ENCODE data around the gene MAMDC2.

MAMDC2 gene

GRCh38 chr9:70066418-70066817 lies 22.8 kb downstream of the MAMDC2 start:
- no peaks in the 10 kb centered on the region for H3K27me3 ChIP-seq (ENCODE audit: insufficient read depth, low read length)
- 95% methylated on average over 4 of the region's 4 CpGs for WGBS
- H3K36me3 ChIP-seq (ENCODE audit: insufficient read depth, low read length): no peaks in the 10 kb centered on the region
- H3K9me3 ChIP-seq (ENCODE audit: insufficient read depth, low read depth, low read length): no peaks in the 10 kb centered on the region
- H3K27ac ChIP-seq (ENCODE audit: low read depth, low read length): no peak overlapping the region
- H3K4me1 ChIP-seq (ENCODE audit: insufficient read depth, low read length): peaks cover under 1% of the 10 kb centered on the region; the same call in 1 of the 2 replicates
- no peak overlapping the region for H3K4me3 ChIP-seq (ENCODE audit: low read length)
- no peak overlapping the region for H3K9ac ChIP-seq (ENCODE audit: low read depth, low read length)

DNA sequence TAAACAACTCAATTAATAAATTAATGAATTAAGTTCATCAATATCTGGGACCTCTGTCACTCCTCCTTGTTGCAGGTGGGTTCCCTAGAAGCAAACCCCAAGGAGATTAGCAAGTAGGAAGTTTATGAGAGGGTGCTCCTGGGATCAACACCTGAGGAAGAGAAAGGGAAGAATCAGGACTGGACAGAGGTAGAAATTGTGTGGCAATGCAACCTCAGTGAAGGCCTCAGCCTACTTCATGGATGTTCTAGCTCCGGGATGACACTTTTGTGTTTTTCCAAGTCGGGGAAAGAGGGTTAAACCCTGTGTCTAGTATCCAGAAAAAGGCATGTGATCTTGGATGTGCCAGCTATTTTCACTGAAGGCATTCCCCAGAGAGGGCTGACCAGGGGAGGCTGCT lies 23.2 kb downstream of the MAMDC2 start:
- 97% methylated on average over 2 of the region's 2 CpGs for WGBS
- no peak overlapping the region for H3K4me3 ChIP-seq (ENCODE audit: low read length)
- no peaks in the 10 kb centered on the region for H3K4me1 ChIP-seq (ENCODE audit: insufficient read depth, low read length)
- H3K9ac ChIP-seq (ENCODE audit: low read depth, low read length): no peak overlapping the region
- no peaks in the 10 kb centered on the region for H3K9me3 ChIP-seq (ENCODE audit: insufficient read depth, low read depth, low read length)
- H3K36me3 ChIP-seq (ENCODE audit: insufficient read depth, low read length): no peaks in the 10 kb centered on the region
- H3K27me3 ChIP-seq (ENCODE audit: insufficient read depth, low read length): no peaks in the 10 kb centered on the region
- H3K27ac ChIP-seq (ENCODE audit: low read depth, low read length): no peak overlapping the region

- H3K36me3 ChIP-seq (ENCODE audit: insufficient read depth, low read length): no peaks in the 10 kb centered on the region
- no peaks in the 10 kb centered on the region for H3K4me1 ChIP-seq (ENCODE audit: insufficient read depth, low read length)
- H3K9ac ChIP-seq (ENCODE audit: low read depth, low read length): no peak overlapping the region
- H3K27ac ChIP-seq (ENCODE audit: low read depth, low read length): no peak overlapping the region
- WGBS: 79% methylated on average over 3 of the region's 3 CpGs
- H3K4me3 ChIP-seq (ENCODE audit: low read length): no peak overlapping the region
- no peaks in the 10 kb centered on the region for H3K27me3 ChIP-seq (ENCODE audit: insufficient read depth, low read length)
- no peaks in the 10 kb centered on the region for H3K9me3 ChIP-seq (ENCODE audit: insufficient read depth, low read depth, low read length)
Observed at GRCh38 chr9:70069704-70070103, 26.1 kb downstream of the MAMDC2 start.

DNA sequence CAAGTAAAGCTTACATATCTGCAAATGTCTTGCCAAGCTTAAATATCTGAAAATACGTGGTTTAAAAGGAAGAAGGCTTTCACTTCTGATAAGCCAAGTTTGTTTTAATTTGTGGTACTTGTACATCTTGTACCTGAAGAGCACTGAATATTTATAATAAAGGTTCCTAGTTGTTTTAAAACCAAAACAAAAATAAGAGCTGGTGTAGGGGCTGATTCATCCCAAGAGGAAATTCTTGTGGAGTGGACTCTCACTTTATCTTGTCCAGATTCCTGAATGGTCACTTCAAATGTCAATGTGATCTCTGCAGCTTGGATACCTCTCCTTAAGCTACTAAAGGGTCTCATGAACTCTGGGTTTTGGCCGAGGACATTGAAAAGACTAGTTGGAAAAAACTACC lies 29.5 kb downstream of the MAMDC2 start:
- no peak overlapping the region for H3K4me3 ChIP-seq (ENCODE audit: low read length)
- no peaks in the 10 kb centered on the region for H3K36me3 ChIP-seq (ENCODE audit: insufficient read depth, low read length)
- WGBS: 91% methylated on average over 2 of the region's 2 CpGs
- H3K9me3 ChIP-seq (ENCODE audit: insufficient read depth, low read depth, low read length): no peaks in the 10 kb centered on the region
- H3K9ac ChIP-seq (ENCODE audit: low read depth, low read length): no peak overlapping the region
- H3K4me1 ChIP-seq (ENCODE audit: insufficient read depth, low read length): no peaks in the 10 kb centered on the region
- no peaks in the 10 kb centered on the region for H3K27me3 ChIP-seq (ENCODE audit: insufficient read depth, low read length)
- no peak overlapping the region for H3K27ac ChIP-seq (ENCODE audit: low read depth, low read length)

DNA sequence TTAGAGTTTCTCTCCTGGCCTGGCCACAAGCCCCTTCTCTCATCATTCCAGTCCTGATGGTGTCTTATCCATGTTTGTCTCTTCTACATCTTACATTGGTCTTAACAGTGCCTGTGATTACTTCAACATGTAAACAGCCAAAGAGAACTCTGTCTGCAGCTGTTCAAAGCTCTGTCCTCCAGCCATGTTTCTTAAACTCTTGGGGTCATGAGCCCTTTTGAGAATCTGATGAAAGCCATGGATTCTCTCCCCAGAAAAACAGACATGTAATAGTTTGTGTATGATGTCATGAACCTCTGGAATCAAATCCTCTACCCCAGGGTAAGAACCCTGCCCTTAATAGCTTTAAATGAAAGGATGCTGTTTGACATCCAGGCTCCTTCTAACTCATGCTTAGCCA lies 30.1 kb downstream of the MAMDC2 start:
- Histone ChIP-seq H3K4me3 (ENCODE audit: low read length) (no peak overlapping the region), H3K4me1 (ENCODE audit: insufficient read depth, low read length) (no peaks in the 10 kb centered on the region), H3K27me3 (ENCODE audit: insufficient read depth, low read length) (no peaks in the 10 kb centered on the region), H3K36me3 (ENCODE audit: insufficient read depth, low read length) (no peaks in the 10 kb centered on the region), H3K9me3 (ENCODE audit: insufficient read depth, low read depth, low read length) (no peaks in the 10 kb centered on the region), H3K27ac (ENCODE audit: low read depth, low read length) (no peak overlapping the region), H3K9ac (ENCODE audit: low read depth, low read length) (no peak overlapping the region; the same call in 1 of the 2 replicates)

DNA sequence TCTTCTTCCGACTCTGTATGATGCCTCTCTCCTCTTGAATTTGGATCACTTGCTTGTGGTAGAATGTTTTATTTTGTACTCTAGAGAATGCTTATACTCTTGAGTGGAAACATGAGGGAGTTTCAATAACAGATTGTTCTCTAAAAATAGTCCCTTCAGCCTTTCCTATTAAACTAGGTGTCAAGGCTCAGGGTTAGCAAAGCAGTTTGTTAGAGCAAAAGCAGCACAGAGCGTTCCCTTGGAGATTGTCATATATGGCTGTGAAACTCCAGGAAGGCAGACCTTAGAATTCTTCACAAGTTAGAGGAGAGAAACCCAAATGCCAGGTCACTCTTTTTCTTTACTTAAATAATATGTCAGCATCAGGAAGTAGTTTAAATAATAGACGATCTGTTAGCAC lies 33.0 kb downstream of the MAMDC2 start:
- no peaks in the 10 kb centered on the region for H3K9me3 ChIP-seq (ENCODE audit: insufficient read depth, low read depth, low read length)
- H3K4me3 ChIP-seq (ENCODE audit: low read length): no peak overlapping the region
- no peaks in the 10 kb centered on the region for H3K36me3 ChIP-seq (ENCODE audit: insufficient read depth, low read length)
- H3K27me3 ChIP-seq (ENCODE audit: insufficient read depth, low read length): no peaks in the 10 kb centered on the region
- H3K4me1 ChIP-seq (ENCODE audit: insufficient read depth, low read length): peaks cover 11% of the 10 kb centered on the region
- WGBS: 89% methylated on average over 3 of the region's 3 CpGs
- H3K9ac ChIP-seq (ENCODE audit: low read depth, low read length): no peak overlapping the region
- no peak overlapping the region for H3K27ac ChIP-seq (ENCODE audit: low read depth, low read length)

DNA sequence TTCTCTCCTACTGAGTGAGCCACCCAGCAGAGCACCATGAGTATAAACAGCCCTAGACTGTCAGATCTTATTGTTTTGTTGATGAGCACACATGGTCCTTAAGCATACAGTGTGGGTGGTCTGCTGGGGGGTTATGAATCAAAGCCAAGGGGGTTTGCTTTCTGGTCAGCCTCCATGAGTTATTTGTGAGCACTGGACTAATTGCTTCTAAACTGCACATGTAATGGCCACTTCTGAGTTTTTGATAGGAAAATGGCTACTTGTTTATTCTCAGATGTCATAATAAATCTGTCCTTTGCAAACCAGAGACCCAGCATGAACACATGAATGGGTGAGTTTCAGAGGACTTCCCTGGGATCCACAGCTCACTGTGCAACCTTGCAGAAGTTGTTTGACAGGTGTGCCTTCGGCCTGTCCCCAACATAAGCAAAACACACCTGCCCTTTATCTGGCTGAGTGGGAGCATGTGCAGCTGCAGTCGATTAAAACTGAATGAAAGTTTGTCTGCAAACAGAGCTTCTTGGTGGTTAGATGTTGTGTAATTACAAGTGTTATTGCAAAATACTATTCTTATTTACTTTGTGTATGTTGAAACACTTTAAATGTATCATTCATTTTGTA lies 35.9 kb downstream of the MAMDC2 start:
- H3K4me3 ChIP-seq (ENCODE audit: low read length): no peak overlapping the region
- H3K9me3 ChIP-seq (ENCODE audit: insufficient read depth, low read depth, low read length): no peaks in the 10 kb centered on the region
- 84% methylated on average over 2 of the region's 2 CpGs for WGBS
- H3K4me1 ChIP-seq (ENCODE audit: insufficient read depth, low read length): peaks cover 16% of the 10 kb centered on the region
- H3K27ac ChIP-seq (ENCODE audit: low read depth, low read length): no peak overlapping the region
- no peaks in the 10 kb centered on the region for H3K27me3 ChIP-seq (ENCODE audit: insufficient read depth, low read length)
- H3K9ac ChIP-seq (ENCODE audit: low read depth, low read length): no peak overlapping the region
- H3K36me3 ChIP-seq (ENCODE audit: insufficient read depth, low read length): no peaks in the 10 kb centered on the region

DNA sequence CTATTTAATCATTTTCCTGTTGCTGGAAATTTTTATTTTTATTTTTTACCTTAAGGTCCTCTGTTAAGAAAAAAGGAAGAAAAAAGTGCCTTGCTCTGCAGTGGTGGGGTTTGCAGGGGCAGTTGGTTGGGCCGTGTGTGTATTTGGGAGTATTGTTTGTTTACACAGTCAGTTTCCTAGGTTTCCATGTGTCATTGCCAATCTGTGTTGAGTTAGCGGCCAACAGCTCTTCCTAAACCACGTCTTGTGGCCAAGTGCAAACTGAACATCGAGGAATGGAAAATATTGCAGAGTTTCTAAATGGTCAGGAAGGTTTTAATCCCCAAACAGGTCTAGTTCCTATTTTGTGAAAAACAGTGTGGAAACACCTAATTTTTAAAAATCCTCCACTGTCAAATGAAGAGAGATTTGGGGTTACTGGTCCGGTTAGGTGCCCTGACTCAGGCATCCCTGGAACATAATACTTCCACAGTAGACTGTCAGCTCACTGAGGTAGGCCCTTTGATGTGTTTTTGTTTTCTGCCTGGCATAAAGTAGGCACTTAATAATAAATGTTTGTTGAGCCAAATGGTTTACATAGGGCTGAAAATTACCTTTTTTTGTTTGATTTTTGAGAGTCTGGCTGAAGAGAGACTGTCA lies 37.0 kb downstream of the MAMDC2 start:
- H3K4me3 ChIP-seq (ENCODE audit: low read length): no peak overlapping the region
- no peaks in the 10 kb centered on the region for H3K27me3 ChIP-seq (ENCODE audit: insufficient read depth, low read length)
- no peak overlapping the region for H3K27ac ChIP-seq (ENCODE audit: low read depth, low read length)
- no peaks in the 10 kb centered on the region for H3K36me3 ChIP-seq (ENCODE audit: insufficient read depth, low read length)
- no peak overlapping the region for H3K9ac ChIP-seq (ENCODE audit: low read depth, low read length)
- WGBS: 88% methylated on average over 5 of the region's 5 CpGs
- peaks cover 16% of the 10 kb centered on the region for H3K4me1 ChIP-seq (ENCODE audit: insufficient read depth, low read length)
- H3K9me3 ChIP-seq (ENCODE audit: insufficient read depth, low read depth, low read length): no peaks in the 10 kb centered on the region

DNA sequence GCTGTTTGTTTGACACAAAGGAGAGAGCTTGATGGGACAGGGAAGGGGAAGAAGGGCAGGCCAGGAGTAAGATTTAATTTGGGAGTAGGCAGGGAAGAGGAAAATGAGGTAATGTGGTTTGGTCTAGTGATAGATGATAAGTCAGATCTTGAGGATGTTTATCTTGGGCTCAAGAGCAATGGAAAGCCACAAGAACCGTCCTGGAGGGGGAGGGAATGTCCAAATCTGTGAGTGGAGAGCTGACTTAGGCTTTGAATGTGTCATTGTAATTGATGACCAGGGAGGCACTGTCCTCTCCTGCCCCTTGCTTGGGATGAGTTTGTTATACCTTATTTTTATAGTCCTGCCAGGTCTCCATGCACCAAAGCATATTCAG lies 37.5 kb downstream of the MAMDC2 start:
- H3K4me1 ChIP-seq (ENCODE audit: insufficient read depth, low read length): peaks cover 16% of the 10 kb centered on the region

GRCh38 chr9:70083429-70083828 lies 39.8 kb downstream of the MAMDC2 start:
- Histone ChIP-seq H3K27me3 (ENCODE audit: insufficient read depth, low read length) (no peaks in the 10 kb centered on the region), H3K4me1 (ENCODE audit: insufficient read depth, low read length) (peaks cover 16% of the 10 kb centered on the region), H3K9me3 (ENCODE audit: insufficient read depth, low read depth, low read length) (no peaks in the 10 kb centered on the region), H3K36me3 (ENCODE audit: insufficient read depth, low read length) (no peaks in the 10 kb centered on the region), H3K27ac (ENCODE audit: low read depth, low read length) (no peak overlapping the region), H3K4me3 (ENCODE audit: low read length) (no peak overlapping the region), H3K9ac (ENCODE audit: low read depth, low read length) (no peak overlapping the region)
- WGBS: 94% methylated on average over 1 of the region's 1 CpG

More for the DNA sequence above, 37.5 kb downstream of the MAMDC2 start:
- WGBS: 80% methylated on average over 1 of the region's 1 CpG
- H3K4me3 ChIP-seq (ENCODE audit: low read length): no peak overlapping the region
- no peaks in the 10 kb centered on the region for H3K9me3 ChIP-seq (ENCODE audit: insufficient read depth, low read depth, low read length)
- no peaks in the 10 kb centered on the region for H3K36me3 ChIP-seq (ENCODE audit: insufficient read depth, low read length)
- H3K27ac ChIP-seq (ENCODE audit: low read depth, low read length): no peak overlapping the region
- H3K9ac ChIP-seq (ENCODE audit: low read depth, low read length): no peak overlapping the region
- no peaks in the 10 kb centered on the region for H3K27me3 ChIP-seq (ENCODE audit: insufficient read depth, low read length)

DNA sequence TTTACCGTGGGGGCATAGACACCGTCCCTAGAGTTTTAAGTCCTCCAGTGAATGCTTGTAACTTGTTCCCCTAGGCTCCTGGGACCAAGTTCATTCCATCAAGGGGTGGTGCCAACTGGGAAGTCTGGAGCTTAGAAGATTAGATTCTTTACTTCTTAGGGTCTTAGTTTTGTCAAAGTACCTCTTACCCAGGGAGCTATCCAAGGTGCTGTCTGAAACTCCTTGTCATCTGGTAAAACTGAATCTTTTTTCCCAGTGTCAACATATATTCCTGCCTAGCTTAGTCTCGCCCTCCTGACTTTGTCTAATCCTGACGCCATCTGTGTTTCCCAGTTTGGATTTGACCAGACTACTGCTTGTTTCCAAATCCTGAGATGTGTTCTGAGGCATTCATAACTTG lies 41.6 kb downstream of the MAMDC2 start:
- 70% methylated on average over 4 of the region's 4 CpGs for WGBS
- no peak overlapping the region for H3K27ac ChIP-seq (ENCODE audit: low read depth, low read length)
- H3K4me1 ChIP-seq (ENCODE audit: insufficient read depth, low read length): peaks cover 6% of the 10 kb centered on the region; the same call in 1 of the 2 replicates
- no peaks in the 10 kb centered on the region for H3K27me3 ChIP-seq (ENCODE audit: insufficient read depth, low read length)
- no peaks in the 10 kb centered on the region for H3K9me3 ChIP-seq (ENCODE audit: insufficient read depth, low read depth, low read length)
- H3K36me3 ChIP-seq (ENCODE audit: insufficient read depth, low read length): no peaks in the 10 kb centered on the region
- H3K9ac ChIP-seq (ENCODE audit: low read depth, low read length): no peak overlapping the region
- no peak overlapping the region for H3K4me3 ChIP-seq (ENCODE audit: low read length)

GRCh38 chr9:70091103-70091502 lies 47.5 kb downstream of the MAMDC2 start:
- Histone ChIP-seq H3K9ac (ENCODE audit: low read depth, low read length) (no peak overlapping the region), H3K4me3 (ENCODE audit: low read length) (no peak overlapping the region), H3K36me3 (ENCODE audit: insufficient read depth, low read length) (no peaks in the 10 kb centered on the region), H3K4me1 (ENCODE audit: insufficient read depth, low read length) (no peaks in the 10 kb centered on the region), H3K27me3 (ENCODE audit: insufficient read depth, low read length) (no peaks in the 10 kb centered on the region), H3K9me3 (ENCODE audit: insufficient read depth, low read depth, low read length) (no peaks in the 10 kb centered on the region), H3K27ac (ENCODE audit: low read depth, low read length) (no peak overlapping the region)
- whole genome bisulfite sequencing: 95% methylated on average over 2 of the region's 2 CpGs

Data from HUES64 (cell line).